HepG2 (cell line): ENCODE data around the gene ALDH3A2.

ENCODE experiments used
- HNRNPK ChIP-seq: fragments of 200-400 bp; formaldehyde crosslinking; IDR thresholded peaks from 2 replicates; pipeline ENCODE4 v1.6.1; 2018; ENCODE audit warnings: low read length, low read depth, moderate library complexity, mild to moderate bottlenecking; ENCODE audit not compliant: poor library complexity, severe bottlenecking
- NBN ChIP-seq: fragments of 450-650 bp; conservative IDR thresholded peaks from 2 replicates; pipeline ENCODE4 v1.6.1; 2017
- NR3C1 ChIP-seq: sonication (generic); formaldehyde crosslinking; IDR thresholded peaks from 2 replicates; pipeline ENCODE4 v1.4.0; 2020; ENCODE audit warnings: missing genetic modification reagents
- SOX6 ChIP-seq, 2 experiments: fragments of 450-650 bp in 1 of 2; sonication (generic) in 1 of 2; formaldehyde crosslinking in 1 of 2; IDR thresholded peaks; 2 replicates each; pipeline versions ENCODE4 v1.4.0 to v1.6.1; 2017 to 2020; ENCODE audit warnings: antibody characterized with exemption in 1 of 2, mild to moderate bottlenecking in 1 of 2, missing genetic modification reagents in 1 of 2
- ZBTB20 ChIP-seq: sonication (generic); formaldehyde crosslinking; IDR thresholded peaks from 2 replicates; pipeline ENCODE4 v1.8.1; 2023; ENCODE audit warnings: missing genetic modification reagents, low read depth, mild to moderate bottlenecking, borderline replicate concordance
- ZFP36 ChIP-seq: fragments of 150-350 bp; IDR thresholded peaks from 2 replicates; pipeline ENCODE4 v1.6.1; 2018; ENCODE audit warnings: borderline replicate concordance, low read length, low read depth; ENCODE audit not compliant: partially characterized antibody
- TF ChIP-seq, protein P1 (sequence below): sonication (generic); formaldehyde crosslinking; IDR thresholded peaks from 2 replicates; pipeline ENCODE4 v1.4.0; 2020; ENCODE audit warnings: mild to moderate bottlenecking, missing genetic modification reagents
- TF ChIP-seq, protein P2 (sequence below): sonication (generic); formaldehyde crosslinking; IDR thresholded peaks from 2 replicates; pipeline ENCODE4 v1.5.0; 2020; ENCODE audit warnings: mild to moderate bottlenecking, missing genetic modification reagents, moderate library complexity
- TF ChIP-seq, protein P3 (sequence below): sonication (generic); formaldehyde crosslinking; IDR thresholded peaks from 2 replicates; pipeline ENCODE4 v1.9.0; 2021; ENCODE audit warnings: missing genetic modification reagents, mild to moderate bottlenecking, borderline replicate concordance
- TF ChIP-seq, protein P4 (sequence below): sonication (generic); formaldehyde crosslinking; IDR thresholded peaks from 2 replicates; pipeline ENCODE4 v1.9.0; 2021; ENCODE audit warnings: missing genetic modification reagents, borderline replicate concordance

DNA sequence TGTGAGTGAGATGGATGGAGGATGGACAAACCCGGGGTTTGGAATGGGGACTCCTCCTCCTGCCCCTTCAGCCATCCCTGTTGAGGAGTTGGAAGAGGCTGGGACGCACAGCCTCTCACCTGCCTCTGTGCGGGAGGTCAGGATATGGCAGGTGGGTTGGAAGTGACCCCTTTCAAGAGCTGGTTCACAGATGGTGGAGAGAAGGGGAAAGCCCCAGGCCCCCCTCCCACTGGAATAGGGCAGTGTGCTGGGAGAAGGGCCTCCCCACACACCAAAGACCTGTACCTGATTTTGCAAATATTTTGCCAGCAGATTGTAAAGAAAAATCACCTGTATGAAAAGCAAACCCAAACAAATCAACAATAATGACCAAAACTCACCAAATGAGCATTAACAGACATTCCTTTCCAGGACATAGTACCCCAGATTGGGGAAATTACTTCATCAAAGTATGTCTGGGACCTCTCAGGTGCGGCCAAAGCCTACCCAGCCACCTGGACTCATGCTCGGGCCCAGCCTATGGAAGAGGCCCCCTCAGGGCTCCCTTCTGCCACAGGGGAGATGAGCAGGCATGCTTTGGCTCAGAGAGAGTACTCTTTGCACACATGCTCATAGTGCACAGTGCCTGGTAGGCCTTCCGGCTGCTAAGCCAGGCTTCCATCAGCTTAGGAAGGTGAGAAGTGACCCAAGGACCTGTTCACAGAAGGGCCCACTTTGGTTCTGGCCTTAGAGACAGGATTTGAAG, 60.1 kb downstream of the ALDH3A2 start:
- TF ChIP-seq, protein P1, sequence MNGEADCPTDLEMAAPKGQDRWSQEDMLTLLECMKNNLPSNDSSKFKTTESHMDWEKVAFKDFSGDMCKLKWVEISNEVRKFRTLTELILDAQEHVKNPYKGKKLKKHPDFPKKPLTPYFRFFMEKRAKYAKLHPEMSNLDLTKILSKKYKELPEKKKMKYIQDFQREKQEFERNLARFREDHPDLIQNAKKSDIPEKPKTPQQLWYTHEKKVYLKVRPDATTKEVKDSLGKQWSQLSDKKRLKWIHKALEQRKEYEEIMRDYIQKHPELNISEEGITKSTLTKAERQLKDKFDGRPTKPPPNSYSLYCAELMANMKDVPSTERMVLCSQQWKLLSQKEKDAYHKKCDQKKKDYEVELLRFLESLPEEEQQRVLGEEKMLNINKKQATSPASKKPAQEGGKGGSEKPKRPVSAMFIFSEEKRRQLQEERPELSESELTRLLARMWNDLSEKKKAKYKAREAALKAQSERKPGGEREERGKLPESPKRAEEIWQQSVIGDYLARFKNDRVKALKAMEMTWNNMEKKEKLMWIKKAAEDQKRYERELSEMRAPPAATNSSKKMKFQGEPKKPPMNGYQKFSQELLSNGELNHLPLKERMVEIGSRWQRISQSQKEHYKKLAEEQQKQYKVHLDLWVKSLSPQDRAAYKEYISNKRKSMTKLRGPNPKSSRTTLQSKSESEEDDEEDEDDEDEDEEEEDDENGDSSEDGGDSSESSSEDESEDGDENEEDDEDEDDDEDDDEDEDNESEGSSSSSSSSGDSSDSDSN (CRISPR knock-in tag), result no peak
- no peak for TF ChIP-seq NBN
- TF ChIP-seq, protein P2, sequence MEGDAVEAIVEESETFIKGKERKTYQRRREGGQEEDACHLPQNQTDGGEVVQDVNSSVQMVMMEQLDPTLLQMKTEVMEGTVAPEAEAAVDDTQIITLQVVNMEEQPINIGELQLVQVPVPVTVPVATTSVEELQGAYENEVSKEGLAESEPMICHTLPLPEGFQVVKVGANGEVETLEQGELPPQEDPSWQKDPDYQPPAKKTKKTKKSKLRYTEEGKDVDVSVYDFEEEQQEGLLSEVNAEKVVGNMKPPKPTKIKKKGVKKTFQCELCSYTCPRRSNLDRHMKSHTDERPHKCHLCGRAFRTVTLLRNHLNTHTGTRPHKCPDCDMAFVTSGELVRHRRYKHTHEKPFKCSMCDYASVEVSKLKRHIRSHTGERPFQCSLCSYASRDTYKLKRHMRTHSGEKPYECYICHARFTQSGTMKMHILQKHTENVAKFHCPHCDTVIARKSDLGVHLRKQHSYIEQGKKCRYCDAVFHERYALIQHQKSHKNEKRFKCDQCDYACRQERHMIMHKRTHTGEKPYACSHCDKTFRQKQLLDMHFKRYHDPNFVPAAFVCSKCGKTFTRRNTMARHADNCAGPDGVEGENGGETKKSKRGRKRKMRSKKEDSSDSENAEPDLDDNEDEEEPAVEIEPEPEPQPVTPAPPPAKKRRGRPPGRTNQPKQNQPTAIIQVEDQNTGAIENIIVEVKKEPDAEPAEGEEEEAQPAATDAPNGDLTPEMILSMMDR (CRISPR knock-in tag), result no peak
- TF ChIP-seq, protein P3, sequence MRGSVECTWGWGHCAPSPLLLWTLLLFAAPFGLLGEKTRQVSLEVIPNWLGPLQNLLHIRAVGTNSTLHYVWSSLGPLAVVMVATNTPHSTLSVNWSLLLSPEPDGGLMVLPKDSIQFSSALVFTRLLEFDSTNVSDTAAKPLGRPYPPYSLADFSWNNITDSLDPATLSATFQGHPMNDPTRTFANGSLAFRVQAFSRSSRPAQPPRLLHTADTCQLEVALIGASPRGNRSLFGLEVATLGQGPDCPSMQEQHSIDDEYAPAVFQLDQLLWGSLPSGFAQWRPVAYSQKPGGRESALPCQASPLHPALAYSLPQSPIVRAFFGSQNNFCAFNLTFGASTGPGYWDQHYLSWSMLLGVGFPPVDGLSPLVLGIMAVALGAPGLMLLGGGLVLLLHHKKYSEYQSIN, result no peak
- TF ChIP-seq, protein P4, sequence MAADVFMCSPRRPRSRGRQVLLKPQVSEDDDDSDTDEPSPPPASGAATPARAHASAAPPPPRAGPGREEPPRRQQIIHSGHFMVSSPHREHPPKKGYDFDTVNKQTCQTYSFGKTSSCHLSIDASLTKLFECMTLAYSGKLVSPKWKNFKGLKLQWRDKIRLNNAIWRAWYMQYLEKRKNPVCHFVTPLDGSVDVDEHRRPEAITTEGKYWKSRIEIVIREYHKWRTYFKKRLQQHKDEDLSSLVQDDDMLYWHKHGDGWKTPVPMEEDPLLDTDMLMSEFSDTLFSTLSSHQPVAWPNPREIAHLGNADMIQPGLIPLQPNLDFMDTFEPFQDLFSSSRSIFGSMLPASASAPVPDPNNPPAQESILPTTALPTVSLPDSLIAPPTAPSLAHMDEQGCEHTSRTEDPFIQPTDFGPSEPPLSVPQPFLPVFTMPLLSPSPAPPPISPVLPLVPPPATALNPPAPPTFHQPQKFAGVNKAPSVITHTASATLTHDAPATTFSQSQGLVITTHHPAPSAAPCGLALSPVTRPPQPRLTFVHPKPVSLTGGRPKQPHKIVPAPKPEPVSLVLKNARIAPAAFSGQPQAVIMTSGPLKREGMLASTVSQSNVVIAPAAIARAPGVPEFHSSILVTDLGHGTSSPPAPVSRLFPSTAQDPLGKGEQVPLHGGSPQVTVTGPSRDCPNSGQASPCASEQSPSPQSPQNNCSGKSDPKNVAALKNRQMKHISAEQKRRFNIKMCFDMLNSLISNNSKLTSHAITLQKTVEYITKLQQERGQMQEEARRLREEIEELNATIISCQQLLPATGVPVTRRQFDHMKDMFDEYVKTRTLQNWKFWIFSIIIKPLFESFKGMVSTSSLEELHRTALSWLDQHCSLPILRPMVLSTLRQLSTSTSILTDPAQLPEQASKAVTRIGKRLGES, result no peak
- no peak for TF ChIP-seq NR3C1 (CRISPR knock-in tag)
- no peak for TF ChIP-seq HNRNPK
- no peak for TF ChIP-seq ZFP36
- TF ChIP-seq SOX6 (IDR thresholded peaks at IDR 0.05), result no peak
- TF ChIP-seq SOX6 (CRISPR knock-in tag; IDR thresholded peaks at IDR 0.05), result no peak
- no peak for TF ChIP-seq ZBTB20 (CRISPR knock-in tag)
